Chondrocyte (in vitro differentiated cells): Measurements from ENCODE around the gene RFX3. TPM values are rescaled to one million over a fixed set of nuclear protein-coding genes. Genes with fewer than 3 reads are reported as not detected.

Experiments
- DNase-seq: peaks from one replicate; pipeline ENCODE4 v3.0.0; 2021; ENCODE audit warnings: mixed read lengths, low spot score
- H3K27ac Mint-ChIP-seq: one replicate; pipeline ENCODE4 v1.8.0; 2021; ENCODE audit warnings: mild to moderate bottlenecking, moderate library complexity, mixed read lengths; ENCODE audit not compliant: unreplicated experiment
- H3K27me3 Mint-ChIP-seq: 2 replicates; pipeline ENCODE4 v1.8.0; 2021; ENCODE audit warnings: low read depth, mixed read lengths
- H3K36me3 Mint-ChIP-seq: 2 replicates; pipeline ENCODE4 v1.8.0; 2021; ENCODE audit warnings: low read depth, mixed read lengths
- H3K4me1 Mint-ChIP-seq: 2 replicates; pipeline ENCODE4 v1.8.0; 2021; ENCODE audit warnings: low read depth, mild to moderate bottlenecking, mixed read lengths
- H3K4me3 Mint-ChIP-seq: one replicate; pipeline ENCODE4 v1.8.0; 2021; ENCODE audit warnings: mild to moderate bottlenecking, moderate library complexity, mixed read lengths; ENCODE audit not compliant: unreplicated experiment
- H3K9me3 Mint-ChIP-seq: 2 replicates; pipeline ENCODE4 v1.8.0; 2021; ENCODE audit warnings: low read depth, mixed read lengths
- total RNA-seq: library from RNA; stranded (reverse); gene quantifications from 3 replicates; pipeline ENCODE4 v1.2.1, GENCODE V29; 2021
- TF ChIP-seq, protein P1 (sequence below): fragments of 200-600 bp; sonication (generic); IDR thresholded peaks from 2 replicates; pipeline ENCODE4 v1.5.0; 2021; ENCODE audit warnings: antibody characterized with exemption, mild to moderate bottlenecking, moderate library complexity

Gene RFX3
- total RNA-seq, 1 donor from 2014 or later: 4.1 TPM

DNA sequence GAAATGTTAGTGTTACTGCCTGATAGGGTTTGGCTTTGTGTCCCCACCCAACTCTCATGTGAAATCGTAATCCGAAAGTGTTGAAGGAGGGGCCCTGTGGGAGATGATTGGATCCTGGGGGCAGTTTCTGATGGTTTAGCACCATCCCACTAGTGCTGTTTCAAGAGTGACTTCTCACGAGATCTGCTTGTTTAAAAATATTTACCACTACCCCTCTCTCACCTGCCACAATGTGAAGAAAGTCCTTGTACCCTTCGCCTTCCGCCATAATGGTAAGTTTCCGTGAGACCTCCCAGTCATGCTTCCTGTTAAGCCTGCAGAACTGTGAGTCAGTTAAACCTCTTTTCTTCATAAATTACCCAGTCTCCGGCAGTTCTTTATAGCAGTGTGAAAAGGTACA is 2.6 kb upstream of the RFX3 start:
- Mint-ChIP-seq H3K4me3 (no peak overlapping the region), H3K27me3 (no peaks in the 10 kb centered on the region), H3K9me3 (no peaks in the 10 kb centered on the region), H3K4me1 (peaks cover 33% of the 10 kb centered on the region), H3K27ac (no peak overlapping the region), H3K36me3 (no peaks in the 10 kb centered on the region)
- TF ChIP-seq, protein P1, sequence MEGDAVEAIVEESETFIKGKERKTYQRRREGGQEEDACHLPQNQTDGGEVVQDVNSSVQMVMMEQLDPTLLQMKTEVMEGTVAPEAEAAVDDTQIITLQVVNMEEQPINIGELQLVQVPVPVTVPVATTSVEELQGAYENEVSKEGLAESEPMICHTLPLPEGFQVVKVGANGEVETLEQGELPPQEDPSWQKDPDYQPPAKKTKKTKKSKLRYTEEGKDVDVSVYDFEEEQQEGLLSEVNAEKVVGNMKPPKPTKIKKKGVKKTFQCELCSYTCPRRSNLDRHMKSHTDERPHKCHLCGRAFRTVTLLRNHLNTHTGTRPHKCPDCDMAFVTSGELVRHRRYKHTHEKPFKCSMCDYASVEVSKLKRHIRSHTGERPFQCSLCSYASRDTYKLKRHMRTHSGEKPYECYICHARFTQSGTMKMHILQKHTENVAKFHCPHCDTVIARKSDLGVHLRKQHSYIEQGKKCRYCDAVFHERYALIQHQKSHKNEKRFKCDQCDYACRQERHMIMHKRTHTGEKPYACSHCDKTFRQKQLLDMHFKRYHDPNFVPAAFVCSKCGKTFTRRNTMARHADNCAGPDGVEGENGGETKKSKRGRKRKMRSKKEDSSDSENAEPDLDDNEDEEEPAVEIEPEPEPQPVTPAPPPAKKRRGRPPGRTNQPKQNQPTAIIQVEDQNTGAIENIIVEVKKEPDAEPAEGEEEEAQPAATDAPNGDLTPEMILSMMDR: no peak
- no peak for DNase-seq

GRCh38 chr9:3526997-3527940 is 1.5 kb upstream of the RFX3 start:
- Mint-ChIP-seq H3K36me3 (no peaks in the 10 kb centered on the region), H3K27me3 (no peaks in the 10 kb centered on the region), H3K4me3 (peak overlapping the region; percentile 90), H3K27ac (peak overlapping the region; percentile 100), H3K9me3 (no peaks in the 10 kb centered on the region), H3K4me1 (peaks cover 33% of the 10 kb centered on the region)
- no peak for DNase-seq
- TF ChIP-seq, protein P1: no peak

- peak; percentile 94 for DNase-seq
- Mint-ChIP-seq H3K36me3 (no peaks in the 10 kb centered on the region), H3K4me3 (peak overlapping the region; percentile 90), H3K27ac (peak overlapping the region; percentile 100), H3K27me3 (no peaks in the 10 kb centered on the region), H3K4me1 (peaks cover 37% of the 10 kb centered on the region), H3K9me3 (no peaks in the 10 kb centered on the region)
- TF ChIP-seq, protein P1: peak; percentile 18
Observed at GRCh38 chr9:3526165-3526996, 580 bp upstream of the RFX3 start.

DNA sequence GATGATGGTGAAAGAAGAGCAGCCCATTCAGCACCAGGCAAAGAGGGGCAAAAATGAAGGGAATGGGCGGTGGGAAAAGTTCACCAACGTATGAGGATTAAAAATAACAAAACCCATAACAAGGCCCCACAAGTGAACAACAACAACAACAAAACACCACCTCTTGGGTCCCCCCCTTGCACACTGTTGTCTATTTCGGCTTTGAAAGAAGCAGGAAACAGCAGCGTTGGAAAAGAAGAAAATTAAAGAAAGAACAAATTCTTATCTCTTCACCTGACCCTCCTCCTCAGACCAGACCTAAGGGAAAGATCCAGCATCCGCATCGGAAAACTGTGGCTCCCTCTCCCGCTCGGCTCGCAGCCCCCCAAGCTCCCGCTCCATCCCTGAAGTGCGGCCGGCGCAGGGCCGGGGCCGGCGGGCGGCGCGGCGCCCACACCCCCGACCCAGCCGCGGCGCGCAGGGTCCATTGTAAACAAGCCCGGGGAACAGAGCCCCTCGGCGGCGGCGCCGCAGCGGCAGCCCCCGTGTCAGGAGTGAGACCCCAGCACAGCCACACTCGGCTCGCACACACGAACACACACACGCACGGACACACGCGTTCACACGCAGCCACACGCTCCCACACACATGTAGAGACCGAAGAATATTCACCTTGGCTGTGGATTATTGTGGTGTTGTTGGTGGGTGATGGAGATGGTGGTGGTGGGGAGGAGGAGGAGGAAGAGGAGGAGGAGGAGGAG is 535 bp downstream of the RFX3 start:
- DNase-seq: no peak
- Mint-ChIP-seq H3K4me1 (peaks cover 37% of the 10 kb centered on the region), H3K36me3 (no peaks in the 10 kb centered on the region), H3K27ac (peak overlapping the region; percentile 100), H3K9me3 (no peaks in the 10 kb centered on the region), H3K27me3 (no peaks in the 10 kb centered on the region), H3K4me3 (peak overlapping the region; percentile 90)
- TF ChIP-seq, protein P1: no peak
